ENCODE results near the gene CRIP1. TPM values are rescaled to one million over a fixed set of nuclear protein-coding genes. Genes with fewer than 3 reads are reported as not detected.

The CRIP1 gene
- total RNA-seq, 4 donors from 2014 or later, result 28.6 to 140 (median 76.2) TPM

GRCh38 chr14:105444859-105445258 lies 41.8 kb upstream of the CRIP1 start:
- DNase-seq (ENCODE audit: low spot score in 2 of 2), result no peak
- Histone ChIP-seq H3K27me3 (no peaks in the 10 kb centered on the region), H3K4me1 (peaks cover 8% of the 10 kb centered on the region), H3K27ac (no peak overlapping the region), H3K36me3 (peaks cover 13% of the 10 kb centered on the region), H3K9me3 (no peaks in the 10 kb centered on the region), H3K4me3 (no peak overlapping the region)
- 87% methylated on average over 16 of the region's 17 CpGs for WGBS
- TF ChIP-seq CTCF (IDR thresholded peaks at IDR 0.05), result no peak
- no peak for TF ChIP-seq POLR2A (IDR thresholded peaks at IDR 0.05)
- TF ChIP-seq EP300 (IDR thresholded peaks at IDR 0.05), result no peak
- no peak for TF ChIP-seq POLR2AphosphoS5 (IDR thresholded peaks at IDR 0.05)

DNA sequence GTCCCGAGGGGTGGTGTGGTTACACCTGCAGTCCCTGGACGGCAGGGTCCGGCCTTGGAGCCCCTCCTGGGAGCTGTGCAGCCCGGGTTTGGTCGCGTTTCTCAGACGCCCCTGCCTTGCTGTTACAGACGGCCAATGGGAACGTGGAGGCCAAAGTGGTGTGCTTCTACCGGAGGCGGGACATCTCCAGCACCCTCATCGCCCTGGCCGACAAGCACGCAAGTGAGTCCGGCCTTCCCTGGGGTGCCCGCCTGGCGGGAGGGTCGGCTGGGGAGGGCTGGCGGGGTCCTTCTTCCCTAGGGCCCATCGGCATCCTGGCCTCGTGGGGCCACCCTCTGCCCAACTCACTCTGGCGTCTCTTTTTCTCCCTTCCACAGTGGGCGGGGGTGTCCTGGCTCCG lies 41.4 kb upstream of the CRIP1 start:
- Histone ChIP-seq H3K9me3 (no peaks in the 10 kb centered on the region), H3K36me3 (peaks cover 17% of the 10 kb centered on the region), H3K27ac (no peak overlapping the region), H3K27me3 (no peaks in the 10 kb centered on the region), H3K4me1 (peaks cover 8% of the 10 kb centered on the region), H3K4me3 (no peak overlapping the region)
- WGBS, result 91% methylated on average over 20 of the region's 24 CpGs
- no peak for TF ChIP-seq POLR2AphosphoS5 (IDR thresholded peaks at IDR 0.05)
- no peak for TF ChIP-seq CTCF (IDR thresholded peaks at IDR 0.05)
- no peak for TF ChIP-seq EP300 (IDR thresholded peaks at IDR 0.05)
- no peak for TF ChIP-seq POLR2A (IDR thresholded peaks at IDR 0.05)
- no peak for DNase-seq (ENCODE audit: low spot score in 2 of 2)

GRCh38 chr14:105445901-105446845 lies 40.5 kb upstream of the CRIP1 start:
- Histone ChIP-seq H3K27ac (no peak overlapping the region), H3K9me3 (no peaks in the 10 kb centered on the region), H3K4me3 (no peak overlapping the region), H3K27me3 (no peaks in the 10 kb centered on the region), H3K4me1 (peaks cover 8% of the 10 kb centered on the region), H3K36me3 (peaks cover 26% of the 10 kb centered on the region)
- DNase-seq (ENCODE audit: low spot score in 2 of 2), result no peak
- TF ChIP-seq CTCF (IDR thresholded peaks at IDR 0.05), result no peak
- no peak for TF ChIP-seq EP300 (IDR thresholded peaks at IDR 0.05)
- no peak for TF ChIP-seq POLR2A (IDR thresholded peaks at IDR 0.05)
- no peak for TF ChIP-seq POLR2AphosphoS5 (IDR thresholded peaks at IDR 0.05)
- 90% methylated on average over 10 of the region's 26 CpGs for WGBS

GRCh38 chr14:105446971-105447370 lies 39.7 kb upstream of the CRIP1 start:
- 80% methylated on average over 12 of the region's 14 CpGs for WGBS
- peaks cover 8% of the 10 kb centered on the region for H3K4me1 ChIP-seq
- H3K36me3 ChIP-seq, result peaks cover 31% of the 10 kb centered on the region

More at GRCh38 chr14:105446971-105447370, 39.7 kb upstream of the CRIP1 start:
- TF ChIP-seq CTCF (IDR thresholded peaks at IDR 0.05) (no peak), EP300 (IDR thresholded peaks at IDR 0.05) (no peak), POLR2AphosphoS5 (IDR thresholded peaks at IDR 0.05) (no peak), POLR2A (IDR thresholded peaks at IDR 0.05) (no peak)
- no peak overlapping the region for H3K4me3 ChIP-seq
- DNase-seq (ENCODE audit: low spot score in 2 of 2), result no peak
- no peaks in the 10 kb centered on the region for H3K9me3 ChIP-seq
- H3K27me3 ChIP-seq, result no peaks in the 10 kb centered on the region
- no peak overlapping the region for H3K27ac ChIP-seq

Measured in suprapubic skin (tissue), 4 donors.